Lower lobe of right lung (tissue), 2 donors: Measurements from ENCODE around the gene FCSK. TPM values are rescaled to one million over a fixed set of nuclear protein-coding genes. Genes with fewer than 3 reads are reported as not detected.
"Not testable (repeated sequence)": the region's sequence is repeated elsewhere in the genome, so short reads cannot be mapped to it uniquely, and the experiment has no call there.

Experiments
- ATAC-seq, 2 donors: fragments of 200-7000 bp; cut with Tn5 transposase; one replicate each; pipeline ENCODE4 v1.9.1; 2020 to 2022; ENCODE audit warnings: mild to moderate bottlenecking in 2 of 2, moderate library complexity in 2 of 2
- DNase-seq: peaks from one replicate; pipeline ENCODE4 v3.0.0-alpha.2; 2020
- H3K27ac ChIP-seq: fragments of 200-600 bp; one replicate; pipeline ENCODE4 v1.8.0; 2022
- H3K27me3 ChIP-seq: fragments of 200-600 bp; one replicate; pipeline ENCODE4 v1.8.0; 2022; ENCODE audit warnings: low read depth
- H3K36me3 ChIP-seq: fragments of 200-600 bp; one replicate; pipeline ENCODE4 v1.8.0; 2022; ENCODE audit warnings: mild to moderate bottlenecking
- H3K4me1 ChIP-seq: fragments of 200-600 bp; one replicate; pipeline ENCODE4 v1.8.0; 2022
- H3K4me3 ChIP-seq: fragments of 200-600 bp; one replicate; pipeline ENCODE4 v1.8.0; 2022; ENCODE audit warnings: mild to moderate bottlenecking
- H3K9me3 ChIP-seq: fragments of 200-600 bp; one replicate; pipeline ENCODE4 v1.8.0; 2022
- CTCF ChIP-seq: fragments of 200-600 bp; IDR thresholded peaks from one replicate; pipeline ENCODE4 v1.8.0; 2022; ENCODE audit warnings: antibody characterized with exemption, mild to moderate bottlenecking
- intact Hi-C: fragments of 100-400 bp; cut with DNase I; formaldehyde crosslinking; loops from one replicate; pipeline ENCODE4 v1.11.0; 2022
- total RNA-seq: library from RNA; stranded (reverse); fragmentation: NEBNext Ultra II Directional; extraction: Animal tissue kit (Norgen Biotek cat#: 25700); gene quantifications from one replicate; pipeline ENCODE4 v1.2.1, GENCODE V29; 2021
- donor health status: DM: no; HTN: yes; CAD: no; lungs with severe emphysema.

FCSK gene
- total RNA-seq, 1 donor from 2014 or later: 23.8 TPM

GRCh38 chr16:70448075-70448474 is 6.3 kb upstream of the FCSK start:
- TF ChIP-seq CTCF: no peak
- H3K9me3 ChIP-seq: no peaks in the 10 kb centered on the region

GRCh38 chr16:70450142-70451003 is 4.0 kb upstream of the FCSK start:
- H3K36me3 ChIP-seq, H3K9me3 ChIP-seq, H3K27me3 ChIP-seq, H3K27ac ChIP-seq, ATAC-seq, H3K4me1 ChIP-seq, DNase-seq, intact Hi-C loops: not testable (repeated sequence)
- H3K4me3 ChIP-seq: peak overlapping the region; percentile 7

More at GRCh38 chr16:70448075-70448474, 6.3 kb upstream of the FCSK start:
- no peak for ATAC-seq
- Histone ChIP-seq H3K27ac (no peak overlapping the region), H3K27me3 (peaks cover 3% of the 10 kb centered on the region), H3K36me3 (no peaks in the 10 kb centered on the region), H3K4me3 (no peak overlapping the region), H3K4me1 (no peaks in the 10 kb centered on the region)
- intact Hi-C loops: no loop called here
- no peak for DNase-seq

- H3K36me3 ChIP-seq, H3K27me3 ChIP-seq, ATAC-seq, H3K27ac ChIP-seq, DNase-seq, intact Hi-C loops, H3K9me3 ChIP-seq: not testable (repeated sequence)
- Histone ChIP-seq H3K4me1 (peaks cover 11% of the 10 kb centered on the region), H3K4me3 (peak overlapping the region; percentile 7)
Measured at GRCh38 chr16:70451004-70451340, 3.4 kb upstream of the FCSK start.

GRCh38 chr16:70453117-70453891 is 1.1 kb upstream of the FCSK start:
- Histone ChIP-seq H3K27ac (peak overlapping the region; percentile 97), H3K9me3 (no peaks in the 10 kb centered on the region), H3K36me3 (no peaks in the 10 kb centered on the region), H3K4me3 (peak overlapping the region; percentile 92), H3K27me3 (peaks cover 3% of the 10 kb centered on the region), H3K4me1 (peaks cover 13% of the 10 kb centered on the region)
- ATAC-seq (no peak), DNase-seq (no peak)
- intact Hi-C loops: no loop called here
- no peak for TF ChIP-seq CTCF

- no peak for TF ChIP-seq CTCF
- Histone ChIP-seq H3K9me3 (no peaks in the 10 kb centered on the region), H3K27ac (peak overlapping the region; percentile 97), H3K4me3 (peak overlapping the region; percentile 92), H3K27me3 (peaks cover 3% of the 10 kb centered on the region), H3K4me1 (peaks cover 13% of the 10 kb centered on the region), H3K36me3 (no peaks in the 10 kb centered on the region)
- ATAC-seq (peak in 1 of 2 donors; percentile 49), DNase-seq (no peak)
- intact Hi-C loops: no loop called here
Measured at GRCh38 chr16:70453892-70454221, 538 bp upstream of the FCSK start.

GRCh38 chr16:70455910-70456309 is 1.5 kb downstream of the FCSK start:
- DNase-seq (no peak), ATAC-seq (no peak)
- no peak for TF ChIP-seq CTCF
- H3K27me3 ChIP-seq: no peaks in the 10 kb centered on the region
- H3K4me3 ChIP-seq: no peak overlapping the region
- H3K36me3 ChIP-seq: no peaks in the 10 kb centered on the region
- H3K4me1 ChIP-seq: peaks cover 17% of the 10 kb centered on the region
- no peak overlapping the region for H3K27ac ChIP-seq
- H3K9me3 ChIP-seq: no peaks in the 10 kb centered on the region
- intact Hi-C loops: no loop called here
